HG02870 (cell line): Measurements from ENCODE around the gene SLAMF1.

ENCODE experiments used
- ATAC-seq: cut with Tn5 transposase; IDR thresholded peaks from one replicate; pipeline ENCODE4 v1.9.1; 2021; ENCODE audit warnings: mild to moderate bottlenecking, moderate library complexity; ENCODE audit not compliant: unreplicated experiment

SLAMF1 gene

GRCh38 chr1:160625725-160626498, 20.9 kb downstream of the SLAMF1 start:
- no peak for ATAC-seq

DNA sequence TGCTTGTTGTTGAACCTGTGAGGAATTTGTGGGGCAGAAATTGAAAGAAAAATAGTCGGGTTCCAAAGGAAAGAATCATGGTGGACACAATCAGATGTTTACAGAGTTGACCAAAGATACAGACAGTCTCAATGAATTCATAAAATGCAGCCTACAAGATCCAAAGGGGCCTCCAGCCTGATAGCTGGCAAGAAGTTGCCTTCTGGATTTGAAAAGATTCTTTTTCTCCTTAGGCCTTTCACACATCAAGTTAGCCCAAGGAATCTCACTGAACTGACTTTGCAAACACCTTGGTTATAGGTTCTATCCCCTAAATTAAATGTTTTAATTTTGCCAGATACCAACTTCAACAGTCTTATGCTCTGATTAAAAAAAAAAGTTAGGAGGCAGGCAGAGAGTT, 21.5 kb downstream of the SLAMF1 start:
- ATAC-seq = no peak

DNA sequence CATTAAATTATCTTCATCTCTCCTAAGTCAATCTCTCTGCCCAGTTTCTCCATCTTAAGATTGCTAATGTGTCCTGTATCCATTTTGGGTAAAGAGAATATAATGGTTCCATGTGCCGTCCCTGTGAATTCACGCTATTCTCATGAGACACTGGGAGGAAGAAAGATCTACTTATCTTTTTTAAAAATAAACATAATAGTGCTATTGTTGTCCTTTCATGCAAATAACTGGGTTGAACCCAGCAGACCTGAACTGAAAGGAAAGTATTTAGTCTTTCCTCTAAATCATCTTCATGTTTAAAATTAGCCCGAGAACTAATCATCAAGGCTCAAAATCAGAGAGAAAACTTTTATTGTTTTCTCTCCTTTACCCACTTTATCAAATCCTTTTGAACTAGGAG, 22.4 kb downstream of the SLAMF1 start:
- ATAC-seq = no peak

DNA sequence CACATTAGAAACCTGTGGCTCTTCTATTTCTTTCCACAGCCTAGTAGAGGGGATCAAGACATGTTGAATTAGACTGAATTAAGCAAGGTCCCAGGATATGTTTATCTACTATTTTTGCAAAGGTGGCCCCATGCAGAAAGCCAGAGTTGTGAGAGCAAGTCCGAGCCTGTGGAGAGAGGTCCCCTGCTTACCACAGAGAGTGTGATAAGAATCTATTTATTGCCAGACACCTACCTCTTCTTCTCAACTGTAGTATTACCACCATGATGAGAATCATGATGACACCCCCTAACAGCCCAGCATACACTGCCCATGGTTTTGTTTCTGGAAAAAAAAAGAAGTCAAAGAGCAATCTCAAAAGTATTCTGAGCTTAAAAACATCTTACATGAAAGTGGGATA, 23.0 kb downstream of the SLAMF1 start:
- ATAC-seq = no peak

GRCh38 chr1:160623227-160623633, 23.6 kb downstream of the SLAMF1 start:
- no peak for ATAC-seq

- ATAC-seq = no peak
These were observed 24.2 kb downstream of the SLAMF1 start for GRCh38 chr1:160622501-160623226.

DNA sequence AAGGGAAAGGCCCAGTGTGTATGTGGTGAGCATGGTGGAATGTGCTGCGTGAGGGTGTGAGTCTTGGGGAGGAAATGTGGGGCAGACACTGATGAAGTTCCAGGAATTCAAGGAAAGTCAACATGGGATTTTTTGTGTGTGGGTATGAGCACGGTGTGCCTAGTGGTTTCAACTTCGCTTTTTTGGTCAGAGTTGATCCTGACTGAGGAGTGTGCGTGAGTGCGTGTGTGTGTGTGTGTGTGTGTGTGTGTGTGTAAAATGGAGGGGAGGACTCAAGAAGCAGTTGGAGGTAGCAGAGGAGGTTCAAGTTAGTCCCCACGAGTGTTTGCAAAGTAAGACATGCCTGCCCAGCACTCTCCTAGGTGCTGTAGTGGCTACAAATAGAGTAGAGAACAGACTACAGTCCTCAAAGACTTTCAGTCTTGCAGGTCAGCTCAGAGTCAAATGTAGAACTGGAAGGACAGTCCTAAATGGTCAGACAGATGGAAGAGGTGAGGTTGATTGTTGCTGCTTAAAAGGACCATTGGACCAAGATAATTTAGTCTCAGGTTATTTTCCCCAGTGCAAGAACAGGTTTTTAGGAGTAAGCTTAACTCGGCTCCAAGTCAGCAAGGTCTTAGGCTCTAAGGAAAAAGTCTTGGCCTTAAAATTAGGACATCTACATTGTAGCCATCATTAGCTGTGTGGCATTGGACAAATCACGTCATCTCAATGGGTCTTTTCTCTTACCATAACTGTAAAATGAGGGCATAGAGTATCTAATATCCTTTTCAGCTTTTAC, 25.0 kb downstream of the SLAMF1 start:
- no peak for ATAC-seq

DNA sequence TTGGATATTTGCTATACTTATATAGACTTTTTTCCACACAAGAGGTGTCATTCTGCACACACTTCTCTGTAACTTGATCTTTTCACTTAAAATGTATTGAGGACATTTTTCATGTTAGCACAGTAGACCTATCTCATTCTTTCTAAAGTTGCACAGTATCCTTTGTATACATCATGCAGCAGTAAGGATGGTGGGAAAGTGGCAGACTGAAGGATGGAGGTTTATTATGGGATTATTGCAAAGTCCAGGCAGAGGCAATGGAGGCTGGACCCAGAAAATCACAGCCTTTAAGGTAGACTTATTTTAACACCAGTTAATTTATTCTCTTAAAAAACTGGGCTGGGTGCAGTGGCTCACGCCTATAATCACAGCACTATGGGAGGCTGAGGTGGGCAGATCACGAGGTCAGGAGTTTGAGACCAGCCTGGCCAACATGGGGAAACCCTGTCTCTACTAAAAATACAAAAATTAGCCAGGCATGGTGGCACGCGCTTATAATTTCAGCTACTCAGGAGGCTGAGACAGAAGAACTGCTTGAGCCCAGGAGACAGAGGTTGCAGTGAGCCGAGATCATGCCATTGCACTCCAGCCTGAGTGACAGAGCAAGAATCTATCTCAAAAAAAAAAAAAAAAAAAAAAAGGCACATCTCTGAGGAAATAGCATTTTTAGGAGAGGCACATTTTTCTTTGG, 25.8 kb downstream of the SLAMF1 start:
- ATAC-seq = no peak

DNA sequence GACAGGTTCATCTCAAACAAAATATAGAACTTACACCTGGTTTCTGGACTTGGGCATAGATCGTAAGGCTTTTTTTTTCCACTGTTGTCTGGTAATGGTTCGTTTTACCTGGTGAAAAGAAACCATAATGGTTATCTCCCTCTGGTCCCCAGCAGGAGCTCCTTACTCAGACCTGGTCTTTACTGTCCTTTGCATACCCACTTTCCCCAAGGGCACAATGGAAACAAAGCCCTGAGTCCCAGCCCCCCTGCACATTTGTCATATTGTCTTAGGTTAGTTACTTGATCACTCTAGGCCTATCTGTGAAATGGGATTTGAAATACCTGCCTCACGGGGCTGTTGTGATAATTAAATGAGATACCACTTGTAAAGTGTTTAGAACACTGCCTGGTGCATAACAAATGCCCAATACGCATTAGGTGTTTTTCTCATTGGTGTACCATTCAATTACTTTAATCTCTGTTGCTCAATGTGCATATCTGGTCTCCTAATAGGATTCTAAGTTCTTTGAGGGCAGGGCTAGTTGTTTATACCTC, 27.0 kb downstream of the SLAMF1 start:
- no peak for ATAC-seq

GRCh38 chr1:160618763-160619274, 28.0 kb downstream of the SLAMF1 start:
- ATAC-seq = no peak

- no peak for ATAC-seq
These were observed 28.5 kb downstream of the SLAMF1 start for GRCh38 chr1:160618327-160618726.

GRCh38 chr1:160615660-160616059, 31.2 kb downstream of the SLAMF1 start:
- no peak for ATAC-seq

GRCh38 chr1:160614410-160614809, 32.4 kb downstream of the SLAMF1 start:
- ATAC-seq = no peak

DNA sequence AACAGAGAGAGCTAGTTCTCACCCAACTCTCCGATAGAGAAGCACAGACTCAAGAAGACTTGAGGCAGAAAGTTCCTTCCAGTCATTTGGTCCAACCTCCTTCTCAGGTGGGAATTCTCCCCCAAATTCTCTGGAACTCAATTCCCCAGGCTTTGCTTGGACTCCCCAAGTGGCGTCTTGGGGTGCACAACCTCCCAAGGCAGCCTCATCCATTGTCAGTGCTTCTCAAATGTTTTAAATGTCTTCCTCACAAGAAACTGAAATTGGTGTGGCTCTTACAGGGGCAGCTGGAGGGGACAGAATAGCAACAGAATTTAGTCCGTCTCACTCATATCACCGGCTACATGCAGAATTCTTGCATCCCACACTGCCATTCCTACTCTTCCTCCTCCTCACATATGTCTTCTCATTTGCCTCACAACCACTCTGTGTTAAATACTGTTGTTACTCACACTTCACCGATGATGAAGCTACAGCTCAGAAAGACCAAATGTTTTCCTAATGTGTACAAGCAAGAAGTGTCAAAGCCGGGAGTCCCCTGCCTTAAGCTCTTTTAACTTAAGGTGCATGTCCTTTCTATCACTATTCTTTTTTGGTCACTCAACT, 34.1 kb downstream of the SLAMF1 start:
- ATAC-seq = no peak

GRCh38 chr1:160610569-160611242, 36.1 kb downstream of the SLAMF1 start:
- ATAC-seq = no peak

GRCh38 chr1:160608941-160609340, 37.9 kb downstream of the SLAMF1 start:
- no peak for ATAC-seq

DNA sequence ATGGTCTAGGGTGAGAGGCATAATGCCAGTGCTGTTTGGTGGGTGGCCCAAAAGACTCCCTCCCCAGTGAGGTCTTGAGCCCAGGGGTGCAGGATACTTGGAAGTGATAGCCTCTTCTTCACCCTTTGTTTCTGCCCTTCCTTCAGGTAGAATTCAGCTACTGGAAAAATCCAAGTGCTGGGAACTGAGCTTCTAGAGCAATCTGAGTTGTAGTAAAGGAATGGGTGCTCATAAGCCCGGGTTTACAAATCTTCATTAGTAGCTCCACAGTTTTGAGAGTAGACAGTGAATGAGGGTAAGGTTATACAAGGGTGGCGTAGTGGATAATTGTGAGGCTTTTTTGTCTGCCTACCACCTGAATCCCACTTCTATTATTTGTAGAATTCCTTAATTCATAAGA, 38.3 kb downstream of the SLAMF1 start:
- ATAC-seq = no peak

DNA sequence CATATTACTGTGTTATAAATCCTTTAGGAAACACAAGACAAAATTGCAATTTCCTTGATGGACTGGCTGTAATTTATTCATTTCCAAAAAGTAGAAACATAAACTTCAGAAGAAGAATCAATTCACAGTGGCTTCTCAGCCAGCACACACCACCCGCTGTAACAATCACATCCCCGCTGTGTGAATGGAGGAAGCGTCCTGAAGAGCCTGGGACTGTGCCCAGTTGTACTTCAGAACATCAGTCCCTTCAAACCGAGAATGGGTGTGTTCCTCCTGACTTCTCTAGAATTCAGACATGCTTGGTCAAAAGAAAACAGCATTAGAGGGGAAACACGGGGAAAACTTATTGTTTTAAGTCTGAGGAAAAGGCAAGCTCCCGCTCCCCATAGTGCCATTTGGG, 38.8 kb downstream of the SLAMF1 start:
- ATAC-seq = no peak

DNA sequence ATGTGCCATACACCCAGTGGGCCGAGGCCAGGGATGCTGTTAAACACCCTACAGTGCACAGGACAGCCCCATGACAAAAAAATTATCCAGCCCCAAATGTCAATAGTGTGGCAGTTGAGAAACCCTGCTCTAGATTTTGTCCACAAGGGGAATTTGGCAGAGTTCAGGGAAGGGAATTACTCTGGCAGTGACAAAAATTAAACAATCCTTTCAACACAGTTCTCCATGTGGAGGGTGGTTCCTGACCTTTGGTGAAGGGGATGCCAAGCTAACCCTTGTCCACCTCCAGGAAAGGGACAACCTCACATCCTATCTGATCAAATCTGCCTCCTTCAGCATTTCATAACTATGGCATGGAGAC, 39.2 kb downstream of the SLAMF1 start:
- ATAC-seq = peak; percentile 5
